ENCODE data around the gene CD200R1. TPM values are rescaled to one million over a fixed set of nuclear protein-coding genes. Genes with fewer than 3 reads are reported as not detected.

Gene CD200R1
- total RNA-seq, 4 donors from 2014 or later: 0.75 to 2.1 (median 0.99) TPM

DNA sequence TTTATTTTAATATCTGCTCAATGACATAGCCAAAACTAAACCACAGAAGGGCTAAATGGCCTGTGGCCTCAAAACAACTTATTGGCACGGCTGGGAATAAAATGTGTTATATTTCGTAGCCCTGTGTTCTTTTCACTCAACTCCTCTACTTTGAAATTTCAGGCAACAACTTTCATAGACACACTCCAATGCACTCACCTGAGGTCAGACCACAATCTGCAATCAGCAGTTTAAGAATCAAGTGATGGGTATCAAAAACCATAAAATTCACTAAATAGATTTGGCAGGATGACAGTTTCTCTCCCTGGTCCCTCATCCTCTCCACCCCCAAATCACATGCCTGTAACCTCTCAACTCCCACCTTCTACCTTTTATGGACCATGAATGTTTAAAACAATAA is 2.0 kb upstream of the CD200R1 start:
- H3K9me3 ChIP-seq: no peaks in the 10 kb centered on the region
- H3K27ac ChIP-seq: no peak overlapping the region
- DNase-seq: no peak
- no peaks in the 10 kb centered on the region for H3K36me3 ChIP-seq
- TF ChIP-seq POLR2A (IDR thresholded peaks at IDR 0.05): no peak
- TF ChIP-seq, protein P1, sequence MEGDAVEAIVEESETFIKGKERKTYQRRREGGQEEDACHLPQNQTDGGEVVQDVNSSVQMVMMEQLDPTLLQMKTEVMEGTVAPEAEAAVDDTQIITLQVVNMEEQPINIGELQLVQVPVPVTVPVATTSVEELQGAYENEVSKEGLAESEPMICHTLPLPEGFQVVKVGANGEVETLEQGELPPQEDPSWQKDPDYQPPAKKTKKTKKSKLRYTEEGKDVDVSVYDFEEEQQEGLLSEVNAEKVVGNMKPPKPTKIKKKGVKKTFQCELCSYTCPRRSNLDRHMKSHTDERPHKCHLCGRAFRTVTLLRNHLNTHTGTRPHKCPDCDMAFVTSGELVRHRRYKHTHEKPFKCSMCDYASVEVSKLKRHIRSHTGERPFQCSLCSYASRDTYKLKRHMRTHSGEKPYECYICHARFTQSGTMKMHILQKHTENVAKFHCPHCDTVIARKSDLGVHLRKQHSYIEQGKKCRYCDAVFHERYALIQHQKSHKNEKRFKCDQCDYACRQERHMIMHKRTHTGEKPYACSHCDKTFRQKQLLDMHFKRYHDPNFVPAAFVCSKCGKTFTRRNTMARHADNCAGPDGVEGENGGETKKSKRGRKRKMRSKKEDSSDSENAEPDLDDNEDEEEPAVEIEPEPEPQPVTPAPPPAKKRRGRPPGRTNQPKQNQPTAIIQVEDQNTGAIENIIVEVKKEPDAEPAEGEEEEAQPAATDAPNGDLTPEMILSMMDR (IDR thresholded peaks at IDR 0.05): no peak
- intact Hi-C loops (cut with DNase I): loop anchor here (10.0 kb wide), 2 partner anchors 162 to 392 kb away; no protein-coding TSS in a partner anchor
- no peaks in the 10 kb centered on the region for H3K27me3 ChIP-seq
- H3K4me1 ChIP-seq: no peaks in the 10 kb centered on the region
- H3K4me3 ChIP-seq (replicated peaks in 1 of 3): no peak overlapping the region
- WGBS, 2 donors: 61 to 63% methylated on average over 2 of the region's 2 CpGs

DNA sequence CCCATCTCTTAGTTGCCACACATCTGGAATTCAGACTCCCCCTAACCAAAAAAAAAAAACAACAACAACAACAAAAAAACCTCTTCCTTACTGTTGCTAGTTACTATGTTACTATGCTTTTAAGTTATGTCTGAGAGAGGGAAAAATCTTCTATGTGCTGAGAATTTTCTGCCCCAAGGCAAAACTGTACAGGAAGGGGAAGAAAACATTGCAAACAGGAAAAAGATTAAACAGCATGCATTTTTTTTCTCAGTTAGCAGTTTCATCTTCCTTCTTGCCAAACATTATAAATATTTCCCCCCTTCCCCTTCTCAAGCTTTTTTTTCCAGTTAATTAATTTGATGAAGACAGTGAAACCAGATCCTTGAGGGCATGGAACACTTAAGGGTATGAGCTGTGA is 1.1 kb upstream of the CD200R1 start:
- H3K4me1 ChIP-seq: no peaks in the 10 kb centered on the region
- no peak for TF ChIP-seq POLR2A (IDR thresholded peaks at IDR 0.05)
- TF ChIP-seq, protein P1 (IDR thresholded peaks at IDR 0.05): no peak
- no peaks in the 10 kb centered on the region for H3K9me3 ChIP-seq
- H3K27ac ChIP-seq: no peak overlapping the region
- no peak overlapping the region for H3K4me3 ChIP-seq (replicated peaks in 1 of 3)
- no peaks in the 10 kb centered on the region for H3K27me3 ChIP-seq
- no peak for DNase-seq
- H3K36me3 ChIP-seq: no peaks in the 10 kb centered on the region
- intact Hi-C loops (cut with DNase I): loop anchor here (10.0 kb wide), 2 partner anchors 161 to 391 kb away; no protein-coding TSS in a partner anchor

DNA sequence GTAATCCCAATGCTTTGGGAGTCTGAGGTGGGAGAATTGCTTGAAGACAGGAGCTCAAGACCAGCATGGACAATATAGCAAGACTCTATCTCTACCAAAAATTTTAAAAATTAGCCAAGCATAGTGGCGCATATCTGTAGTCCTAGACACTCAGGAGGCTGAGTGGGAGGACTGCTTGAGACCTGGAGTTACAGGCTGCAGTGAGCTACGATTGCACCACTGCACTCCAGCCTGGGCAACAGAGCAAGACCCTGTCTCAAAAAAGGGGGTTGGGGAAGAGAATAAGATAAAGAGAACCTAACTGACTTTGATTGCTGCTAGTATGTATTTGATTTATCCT is 755 bp downstream of the CD200R1 start:
- Histone ChIP-seq H3K27me3 (no peaks in the 10 kb centered on the region), H3K36me3 (no peaks in the 10 kb centered on the region), H3K4me3 (replicated peaks in 1 of 3) (no peak overlapping the region), H3K4me1 (no peaks in the 10 kb centered on the region), H3K27ac (no peak overlapping the region), H3K9me3 (no peaks in the 10 kb centered on the region)
- intact Hi-C loops (cut with DNase I): loop anchor here (10.0 kb wide), 2 partner anchors 159 to 389 kb away; no protein-coding TSS in a partner anchor
- WGBS, 2 donors: 78 to 82% methylated on average over 2 of the region's 2 CpGs
- TF ChIP-seq, protein P1 (IDR thresholded peaks at IDR 0.05): no peak
- no peak for TF ChIP-seq POLR2A (IDR thresholded peaks at IDR 0.05)
- no peak for DNase-seq

DNA sequence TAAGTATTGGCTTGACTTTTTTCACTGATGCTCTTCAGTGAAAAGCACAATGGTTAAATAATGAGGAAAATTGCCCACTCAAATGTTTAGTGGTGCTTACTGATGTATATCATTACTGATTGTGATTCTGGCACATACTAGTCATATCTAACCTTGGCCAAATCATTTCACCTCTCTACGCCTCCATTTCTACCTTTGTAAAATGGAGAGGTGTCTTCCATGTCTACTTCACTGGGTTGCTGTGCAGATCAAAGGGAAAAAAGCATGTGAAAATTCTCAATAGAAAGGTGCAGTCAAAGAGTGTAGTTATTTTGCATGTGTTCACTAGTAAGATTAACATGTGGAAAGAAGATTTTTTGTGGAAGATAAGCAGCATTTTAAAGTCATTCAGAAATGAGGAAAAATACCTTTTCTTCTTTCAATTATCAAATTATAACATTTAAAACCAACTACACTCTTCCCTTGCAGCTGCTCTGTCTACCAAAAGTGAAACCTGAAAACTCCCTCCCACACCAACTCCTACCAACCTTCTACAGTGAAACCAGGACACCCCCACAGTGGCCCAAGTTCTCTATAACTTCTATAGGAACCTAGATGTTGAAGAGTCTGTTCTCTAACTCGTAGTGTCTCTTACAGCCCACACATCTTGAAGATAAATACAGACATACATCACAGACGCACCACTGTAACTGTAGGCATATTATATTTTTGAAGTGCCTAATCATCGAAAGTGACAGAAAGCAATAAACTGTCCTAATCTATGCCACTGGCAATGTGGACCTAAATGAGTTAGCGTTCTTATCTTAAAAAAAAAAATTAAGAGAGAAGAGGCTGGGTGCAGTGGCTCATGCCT is 1.4 kb downstream of the CD200R1 start:
- Histone ChIP-seq H3K27ac (no peak overlapping the region), H3K27me3 (no peaks in the 10 kb centered on the region), H3K4me3 (replicated peaks in 1 of 3) (no peak overlapping the region), H3K4me1 (no peaks in the 10 kb centered on the region), H3K36me3 (no peaks in the 10 kb centered on the region), H3K9me3 (no peaks in the 10 kb centered on the region)
- no peak for TF ChIP-seq POLR2A (IDR thresholded peaks at IDR 0.05)
- TF ChIP-seq, protein P1 (IDR thresholded peaks at IDR 0.05): no peak
- no peak for DNase-seq
- WGBS, 2 donors: 81 to 88% methylated on average over 5 of the region's 5 CpGs
- intact Hi-C loops (cut with DNase I): loop anchor here (10.0 kb wide), 2 partner anchors 159 to 389 kb away; no protein-coding TSS in a partner anchor

DNA sequence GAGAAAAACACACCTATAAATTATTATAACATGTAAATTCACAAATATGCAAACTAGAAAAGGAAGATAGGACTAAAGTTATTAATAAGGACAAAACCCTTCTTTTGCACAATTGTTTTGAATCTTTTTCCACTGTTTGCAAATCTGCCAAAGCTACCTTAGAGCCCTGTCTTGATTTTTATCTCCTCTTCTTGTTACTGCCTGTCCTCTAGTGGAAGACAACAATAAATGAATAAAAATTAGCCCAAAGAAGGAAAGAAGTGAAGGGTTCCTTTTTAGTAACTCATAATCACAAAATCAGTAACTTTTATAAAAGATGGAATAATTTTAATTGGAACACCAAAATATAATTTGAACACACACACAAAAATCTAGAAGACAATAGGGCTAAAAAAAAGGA is 2.7 kb downstream of the CD200R1 start:
- no peak overlapping the region for H3K27ac ChIP-seq
- TF ChIP-seq, protein P1 (IDR thresholded peaks at IDR 0.05): no peak
- no peak for TF ChIP-seq POLR2A (IDR thresholded peaks at IDR 0.05)
- no peaks in the 10 kb centered on the region for H3K4me1 ChIP-seq
- H3K27me3 ChIP-seq: no peaks in the 10 kb centered on the region
- H3K4me3 ChIP-seq (replicated peaks in 1 of 3): no peak overlapping the region
- intact Hi-C loops (cut with DNase I): loop anchor here (10.0 kb wide), 2 partner anchors 157 to 387 kb away; no protein-coding TSS in a partner anchor
- no peak for DNase-seq
- no peaks in the 10 kb centered on the region for H3K36me3 ChIP-seq
- H3K9me3 ChIP-seq: no peaks in the 10 kb centered on the region
